ENCODE data around the gene RUNX1.

The RUNX1 gene

DNA sequence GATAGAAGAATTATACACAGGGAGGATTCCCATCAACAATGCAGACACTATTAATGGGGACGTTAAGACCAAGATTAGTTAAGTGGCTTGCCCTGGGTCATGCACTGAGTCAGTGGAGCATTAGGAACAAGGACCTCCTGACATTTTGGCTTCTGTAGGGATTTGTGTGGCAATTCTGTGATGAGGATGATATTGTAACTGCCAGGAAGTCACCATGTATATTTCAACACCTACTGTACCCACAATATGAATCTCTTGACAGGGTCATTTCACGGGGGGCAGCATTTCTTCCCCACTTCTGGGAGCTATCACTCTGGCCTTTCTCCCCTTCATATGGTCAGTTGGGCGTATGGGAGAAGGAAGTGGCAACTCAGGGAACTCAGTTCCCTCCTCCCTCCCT, 134.9 kb downstream of the RUNX1 start:
- no peak for DNase-seq

- no peak for DNase-seq
Measured at GRCh38 chr21:34913811-34914210, 135.3 kb downstream of the RUNX1 start.

- DNase-seq: no peak
Measured at GRCh38 chr21:34912022-34912945, 136.8 kb downstream of the RUNX1 start.

DNA sequence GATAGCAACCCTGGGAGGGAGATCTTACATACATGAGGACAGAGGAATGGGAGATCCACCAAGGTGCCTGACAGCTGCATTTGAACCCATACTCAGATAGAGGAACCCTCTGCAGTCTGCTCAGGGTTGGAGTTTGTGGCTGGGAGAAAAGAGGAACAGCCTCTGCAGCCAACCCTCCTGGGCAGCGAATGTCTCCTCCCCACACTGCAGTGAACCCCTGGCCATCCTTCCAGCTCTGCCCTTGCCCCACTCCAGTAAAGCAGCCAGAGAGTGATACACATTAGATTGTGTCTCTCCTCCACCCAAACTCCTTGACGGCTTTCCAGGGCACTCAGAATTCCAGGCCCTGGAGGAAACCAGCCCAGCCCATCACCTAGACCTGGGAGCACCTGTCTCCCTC, 137.7 kb downstream of the RUNX1 start:
- no peak for DNase-seq

DNA sequence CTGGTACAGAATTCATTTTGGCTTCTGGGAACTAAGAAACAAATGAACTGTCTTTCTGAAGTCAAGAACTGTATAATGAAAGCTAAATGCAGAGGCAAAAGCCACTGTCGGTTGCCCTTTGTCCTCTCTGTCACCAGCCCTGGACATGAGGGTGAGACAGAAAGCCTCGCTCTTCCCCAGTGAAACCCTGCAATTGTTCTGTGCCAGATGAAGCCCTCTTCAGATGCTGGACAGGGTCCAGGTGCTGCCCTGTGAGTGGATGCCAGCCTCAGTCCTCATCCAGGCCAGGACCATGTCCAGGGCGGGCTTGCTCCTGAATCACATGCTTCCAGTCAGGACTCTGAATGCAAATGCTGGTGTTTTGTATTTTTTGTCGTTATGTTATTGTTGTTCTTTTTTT, 138.7 kb downstream of the RUNX1 start:
- no peak for DNase-seq

GRCh38 chr21:34909492-34910292, 139.4 kb downstream of the RUNX1 start:
- no peak for DNase-seq

DNA sequence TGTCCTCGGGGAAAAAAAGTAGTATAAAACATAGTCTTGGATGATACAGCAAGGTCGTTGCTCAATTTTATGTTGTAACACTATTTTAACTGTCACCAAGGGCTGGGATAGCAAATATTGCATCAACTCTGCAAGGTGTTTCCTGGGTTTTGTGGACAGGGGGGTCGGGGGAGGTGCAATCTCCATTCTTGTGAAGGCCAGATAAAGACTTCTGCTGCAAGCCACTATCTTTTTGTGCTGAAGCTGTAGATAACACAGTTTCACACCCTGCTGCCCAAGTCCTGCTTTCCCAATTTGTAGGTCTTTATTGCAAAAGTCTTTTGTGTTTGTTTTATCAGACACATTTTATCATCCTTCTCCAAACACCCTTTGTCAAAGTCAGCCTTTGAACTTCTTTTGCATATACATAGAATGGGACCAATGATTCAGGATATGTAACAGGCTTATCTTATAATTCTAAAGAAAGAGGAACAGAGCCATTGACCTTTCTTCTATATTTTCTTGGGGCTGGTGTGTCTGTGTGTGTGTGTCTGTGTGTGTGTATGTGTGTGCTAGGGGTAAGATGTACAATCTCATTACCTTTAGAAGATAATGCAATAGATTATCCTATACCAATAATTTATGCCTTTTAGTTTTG, 140.6 kb downstream of the RUNX1 start:
- no peak for DNase-seq

DNA sequence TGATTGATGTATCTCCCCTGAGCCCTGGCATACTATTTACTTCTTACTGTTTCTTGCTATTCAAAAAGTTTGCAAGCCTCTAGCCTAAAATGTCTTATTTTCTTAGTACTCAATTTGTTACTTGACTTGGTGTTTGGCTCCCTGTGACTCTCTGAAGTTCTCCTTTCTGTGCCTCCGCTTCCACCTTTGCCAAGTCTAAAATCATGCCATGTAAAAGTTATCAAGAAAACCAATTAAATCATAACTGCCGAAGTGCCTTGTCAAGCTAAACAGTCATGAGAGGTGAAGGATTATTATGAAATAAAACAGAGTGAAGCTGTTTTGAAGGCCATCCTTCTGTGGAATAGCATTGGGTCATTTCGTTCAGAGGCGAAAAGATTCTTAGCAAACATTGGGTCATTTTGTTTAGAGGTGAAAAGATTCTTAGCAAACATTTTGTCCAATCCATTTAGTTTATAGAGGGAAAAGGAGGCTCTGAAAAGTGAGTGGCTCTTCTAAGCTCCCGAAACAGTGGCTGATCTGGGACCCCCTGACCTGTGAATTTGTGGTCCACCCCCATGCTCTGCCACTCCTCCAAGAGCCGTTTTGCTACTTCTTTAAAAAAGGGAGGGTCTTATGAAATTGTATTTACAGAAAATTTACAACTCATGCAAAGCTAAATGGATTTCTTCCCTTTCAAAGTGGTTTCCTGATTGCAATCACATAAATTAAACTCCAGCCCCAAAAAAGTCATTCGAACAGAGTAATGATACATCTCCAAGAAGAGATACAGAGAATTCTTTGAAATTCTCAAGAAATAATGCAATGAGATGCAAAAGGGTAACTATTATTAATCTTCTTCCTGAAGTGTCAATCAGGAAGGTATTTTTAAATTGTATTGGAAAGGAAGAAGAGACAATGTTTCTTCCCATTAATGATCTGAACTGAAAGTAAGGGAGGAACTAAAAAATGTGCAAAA, 141.4 kb downstream of the RUNX1 start:
- DNase-seq: no peak

DNA sequence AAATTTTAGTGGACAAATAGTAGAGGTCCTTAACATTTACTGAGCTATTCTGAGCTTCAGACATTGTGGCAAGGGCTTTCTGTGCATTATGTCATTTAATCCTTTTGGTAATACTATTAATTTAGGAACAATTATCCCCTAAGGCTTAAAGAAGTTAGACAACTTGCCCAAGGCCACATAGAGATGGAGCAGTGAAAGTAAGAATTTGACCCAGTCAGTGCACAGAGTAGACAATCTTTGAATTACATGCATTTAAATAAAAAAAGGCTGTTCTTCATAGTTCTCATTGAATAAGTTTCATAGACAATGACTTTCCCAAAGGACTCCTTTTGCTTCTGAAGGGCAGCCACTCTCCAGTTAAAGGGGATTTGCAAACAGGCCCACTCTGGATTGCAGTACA, 142.7 kb downstream of the RUNX1 start:
- no peak for DNase-seq

DNA sequence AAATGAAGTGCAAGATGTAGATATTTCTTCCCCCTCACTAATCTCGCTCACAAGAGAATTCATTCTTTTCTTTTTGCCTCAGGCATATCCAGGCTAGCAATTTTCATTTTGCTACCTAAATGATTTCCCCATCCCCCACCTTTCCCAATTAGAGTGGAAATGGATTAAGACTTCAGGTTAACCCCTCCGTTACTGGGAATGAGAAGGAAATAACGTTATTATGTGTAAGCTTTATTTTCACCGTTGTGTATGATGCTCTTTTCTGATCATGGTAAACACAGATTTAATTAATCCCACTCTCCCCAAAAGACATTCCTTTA, 143.9 kb downstream of the RUNX1 start:
- DNase-seq: no peak

GRCh38 chr21:34904526-34905217, 144.4 kb downstream of the RUNX1 start:
- no peak for DNase-seq

DNA sequence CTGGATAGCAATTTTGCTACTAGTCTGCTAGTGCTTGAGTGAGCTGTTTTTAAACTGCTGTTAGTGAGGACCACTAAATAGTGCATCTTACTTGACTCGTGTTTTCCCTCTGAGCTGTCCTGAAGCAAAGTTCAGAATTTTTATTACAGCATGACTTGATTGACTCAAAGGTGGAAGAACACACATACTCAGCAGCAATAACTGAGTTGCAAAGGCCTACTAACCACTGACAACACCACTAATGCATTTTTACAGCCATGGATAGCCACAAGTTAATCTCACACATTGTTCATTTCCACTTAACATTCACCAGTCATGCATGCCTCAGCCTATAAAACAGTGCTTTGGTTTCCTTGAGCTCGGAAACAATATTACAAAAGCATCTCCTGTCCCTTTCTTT, 148.7 kb downstream of the RUNX1 start:
- no peak for DNase-seq

GRCh38 chr21:34899760-34900159, 149.3 kb downstream of the RUNX1 start:
- no peak for DNase-seq

DNA sequence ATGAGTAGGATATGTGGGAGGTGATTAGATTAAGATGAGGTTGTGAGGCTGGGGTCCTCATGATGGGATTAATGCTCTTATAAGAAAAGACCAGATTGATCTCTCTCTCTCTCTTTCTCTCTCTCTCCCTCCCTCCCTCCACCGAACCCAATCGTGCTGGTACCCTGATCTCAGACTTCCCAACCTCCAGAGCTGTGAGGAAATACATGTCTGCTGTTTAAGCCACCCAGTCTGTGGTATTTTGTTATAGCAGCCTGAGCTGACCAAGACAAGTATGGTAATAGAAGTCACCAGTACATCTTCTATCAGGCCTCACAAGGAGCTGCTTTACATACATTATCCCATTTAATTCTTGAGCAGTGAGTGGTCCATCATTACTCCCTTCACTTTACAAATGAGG, 149.8 kb downstream of the RUNX1 start:
- no peak for DNase-seq

DNA sequence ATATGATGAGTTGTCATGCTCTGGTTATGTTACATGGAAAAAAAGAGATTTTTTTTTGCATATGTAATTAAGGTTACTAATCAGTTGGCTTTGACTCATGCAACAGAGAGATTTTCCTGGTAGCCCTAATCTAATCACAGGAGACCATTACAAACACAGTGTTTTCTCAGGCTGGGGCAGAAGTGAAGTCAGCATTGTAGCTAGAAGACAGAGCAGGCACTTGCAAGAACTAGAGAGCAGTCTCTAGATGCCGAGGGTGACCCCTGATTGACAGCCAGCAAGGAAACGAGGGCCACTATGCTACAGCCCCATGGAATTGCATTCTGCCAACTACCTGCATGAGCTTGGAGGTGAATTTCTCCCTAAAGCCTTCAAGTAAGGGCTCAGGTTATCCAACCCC, 151.3 kb downstream of the RUNX1 start:
- DNase-seq: no peak

DNA sequence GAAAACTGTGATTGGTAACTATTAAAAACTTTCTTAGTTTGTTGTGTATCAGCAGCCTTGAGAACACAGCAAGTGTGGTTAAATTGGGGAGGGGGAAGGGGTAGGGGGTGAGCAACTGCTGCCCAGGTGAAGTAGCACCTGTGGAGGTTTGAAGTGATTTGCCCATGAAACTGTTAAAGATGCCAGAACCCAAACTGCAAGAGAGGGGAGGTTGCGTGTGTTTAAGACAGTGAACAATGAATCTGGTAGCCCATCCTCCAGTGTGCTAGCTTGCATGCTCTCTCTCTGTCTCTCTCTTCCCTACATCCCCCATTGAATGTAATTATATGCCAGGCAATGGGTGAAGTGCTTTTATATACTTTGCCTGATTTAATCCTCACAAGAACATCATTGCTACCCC, 154.7 kb downstream of the RUNX1 start:
- DNase-seq: no peak

DNA sequence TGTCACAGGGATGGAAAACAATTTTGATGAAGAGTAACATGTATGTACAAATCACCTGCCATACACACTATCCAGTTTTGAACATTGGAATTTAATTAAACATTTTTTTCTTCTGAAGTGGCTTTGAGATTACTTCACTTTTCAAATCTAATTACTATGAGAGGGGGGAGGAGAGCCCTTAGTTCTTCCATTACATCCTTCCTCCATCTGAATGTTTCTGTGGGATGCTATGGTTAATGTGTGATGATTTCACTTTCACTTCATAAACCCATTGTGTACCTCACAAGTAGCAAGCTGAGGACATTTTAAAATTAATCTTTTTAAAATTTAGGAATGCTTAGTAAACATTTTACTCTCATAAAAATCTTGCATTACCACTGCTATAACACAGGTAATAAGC, 156.9 kb downstream of the RUNX1 start:
- no peak for DNase-seq

- no peak for DNase-seq
Measured at GRCh38 chr21:34891613-34891943, 157.5 kb downstream of the RUNX1 start.

- DNase-seq: no peak
Measured at GRCh38 chr21:34890724-34891612, 158.1 kb downstream of the RUNX1 start.

DNA sequence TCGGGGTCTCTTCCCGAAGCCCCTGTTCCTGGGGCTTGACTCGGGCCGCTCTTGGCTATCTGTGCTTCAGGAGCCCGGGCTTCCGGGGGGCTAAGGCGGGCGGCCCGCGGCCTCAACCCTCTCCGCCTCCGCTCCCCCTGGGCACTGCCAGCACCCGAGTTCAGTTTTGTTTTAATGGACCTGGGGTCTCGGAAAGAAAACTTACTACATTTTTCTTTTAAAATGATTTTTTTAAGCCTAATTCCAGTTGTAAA, 158.7 kb downstream of the RUNX1 start:
- no peak for DNase-seq

Measured in activated CD4-positive, alpha-beta T cell treated with anti-CD3 and anti-CD28 coated beads for 1 hour (primary cell).